Body of pancreas (tissue), 4 donors: ENCODE measurements around the gene CZIB. TPM values are rescaled to one million over a fixed set of nuclear protein-coding genes. Genes with fewer than 3 reads are reported as not detected.
A peak's percentile ranks its signal among the peaks of the same experiment; 100 is the strongest.

Source experiments
- ATAC-seq: fragments of 150-250 bp; one replicate; pipeline ENCODE4 v1.9.1; 2016
- DNase-seq, 4 donors: peaks; one replicate each; pipeline ENCODE4 v3.0.0-alpha.2; 2019
- H3K27ac ChIP-seq, 4 donors: fragments of 200-600 bp; sonication (generic); 1 replicate in 3 of 4; 2 replicates in 1 of 4; pipeline versions ENCODE4 v1.5.1 to v1.6.1; 2016 to 2019; ENCODE audit warnings: mild to moderate bottlenecking in 1 of 4, mixed read lengths in 1 of 4, moderate library complexity in 1 of 4
- H3K27me3 ChIP-seq, 2 donors: fragments of 200-600 bp; sonication (generic); one replicate each; pipeline ENCODE4 v1.6.0; 2016; ENCODE audit warnings: mild to moderate bottlenecking in 1 of 2
- H3K36me3 ChIP-seq, 2 donors: fragments of 200-600 bp; sonication (generic); replicated peaks in 1 of 2; 2 replicates each; pipeline ENCODE4 v1.5.1; 2016; ENCODE audit warnings: low read depth in 2 of 2; ENCODE audit not compliant: insufficient read depth in 1 of 2
- H3K4me1 ChIP-seq: fragments of 200-600 bp; sonication (generic); one replicate; pipeline ENCODE4 v1.6.0; 2016
- H3K4me3 ChIP-seq, 2 donors: fragments of 200-600 bp; sonication (generic); 1 replicate in 1 of 2; 2 replicates in 1 of 2; pipeline ENCODE4 v1.5.1; 2016 to 2019
- H3K9me3 ChIP-seq, 3 donors: fragments of 200-600 bp; sonication (generic); 1 replicate in 2 of 3; 2 replicates in 1 of 3; pipeline ENCODE4 v1.5.1; 2016
- CTCF ChIP-seq, 7 experiments: fragments of 450-650 bp in 4 of 7; fragments of 200-600 bp in 3 of 7; sonication (generic) in 3 of 7; IDR thresholded peaks; one replicate each; pipeline ENCODE4 v1.5.1; 2016 to 2019; ENCODE audit warnings: antibody characterized with exemption in 7 of 7
- POLR2A ChIP-seq, 3 donors: fragments of 450-650 bp; IDR thresholded peaks; one replicate each; pipeline ENCODE4 v1.6.1; 2016; ENCODE audit warnings: antibody characterized with exemption in 3 of 3, mild to moderate bottlenecking in 2 of 3
- WGBS, 2 donors: methylation state at CpG; one replicate each; pipeline ENCODE4 v1.1.5; 2017; 5-methylcytosine and 5-hydroxymethylcytosine counted together
- intact Hi-C: fragments of 100-400 bp; cut with DNase I; formaldehyde crosslinking; loops from one replicate; pipeline ENCODE4 v1.15.1; 2023
- total RNA-seq, 2 donors: library from RNA; depleted of rRNA; stranded (reverse); fragments of >200 nt; gene quantifications; one replicate each; pipeline ENCODE4 v1.1.0, GENCODE V29; 2016

Gene CZIB
- total RNA-seq, 2 donors from 2014 or later = 14.5 to 18.9 TPM

DNA sequence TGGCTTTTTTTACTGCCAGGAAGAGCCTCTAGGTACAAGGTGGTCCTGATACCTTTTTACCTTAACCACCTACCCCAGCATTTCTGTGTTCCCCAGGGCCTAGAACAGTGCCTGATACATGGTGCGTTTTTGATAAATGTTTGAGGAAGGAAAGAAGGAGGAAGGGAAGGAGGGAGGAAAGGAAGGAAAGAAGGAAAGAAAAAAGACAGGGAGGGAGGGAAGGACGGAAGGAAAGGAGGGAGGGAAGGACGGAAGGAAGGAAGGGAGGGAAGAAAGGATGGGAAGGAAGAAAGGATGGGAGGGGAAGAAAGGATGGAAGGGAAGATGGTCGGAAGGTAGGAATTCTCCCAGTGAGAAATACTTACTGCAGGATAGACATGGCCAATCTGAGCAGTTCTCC lies 29.9 kb upstream of the CZIB start:
- peaks cover 13% of the 10 kb centered on the region for H3K4me1 ChIP-seq
- DNase-seq = no peak
- intact Hi-C loops = no loop called here
- H3K36me3 ChIP-seq = no peaks in the 10 kb centered on the region
- H3K27me3 ChIP-seq = no peaks in the 10 kb centered on the region
- no peak for ATAC-seq
- H3K4me3 ChIP-seq = no peak overlapping the region
- no peak for TF ChIP-seq CTCF (IDR thresholded peaks at IDR 0.05)
- TF ChIP-seq POLR2A (IDR thresholded peaks at IDR 0.05) = no peak
- H3K9me3 ChIP-seq = no peaks in the 10 kb centered on the region
- WGBS, 2 donors = 83 to 91% methylated on average over 4 of the region's 4 CpGs
- H3K27ac ChIP-seq = peak overlapping the region in 3 of 4 donors; percentile 24 to 53 (median 41)

- H3K36me3 ChIP-seq = no peaks in the 10 kb centered on the region
- no peaks in the 10 kb centered on the region for H3K27me3 ChIP-seq
- H3K4me1 ChIP-seq = peaks cover 13% of the 10 kb centered on the region
- DNase-seq = peak in 2 of 4 donors; percentile 25 to 42
- ATAC-seq = peak; percentile 91
- H3K9me3 ChIP-seq = no peaks in the 10 kb centered on the region
- intact Hi-C loops = no loop called here
- WGBS, 2 donors = 12 to 16% methylated on average over 3 of the region's 3 CpGs
- peak overlapping the region in 3 of 4 donors; percentile 24 to 53 (median 41) for H3K27ac ChIP-seq
- no peak for TF ChIP-seq CTCF (IDR thresholded peaks at IDR 0.05)
- no peak overlapping the region for H3K4me3 ChIP-seq
These were observed 29.3 kb upstream of the CZIB start for GRCh38 chr1:53249706-53250105.

DNA sequence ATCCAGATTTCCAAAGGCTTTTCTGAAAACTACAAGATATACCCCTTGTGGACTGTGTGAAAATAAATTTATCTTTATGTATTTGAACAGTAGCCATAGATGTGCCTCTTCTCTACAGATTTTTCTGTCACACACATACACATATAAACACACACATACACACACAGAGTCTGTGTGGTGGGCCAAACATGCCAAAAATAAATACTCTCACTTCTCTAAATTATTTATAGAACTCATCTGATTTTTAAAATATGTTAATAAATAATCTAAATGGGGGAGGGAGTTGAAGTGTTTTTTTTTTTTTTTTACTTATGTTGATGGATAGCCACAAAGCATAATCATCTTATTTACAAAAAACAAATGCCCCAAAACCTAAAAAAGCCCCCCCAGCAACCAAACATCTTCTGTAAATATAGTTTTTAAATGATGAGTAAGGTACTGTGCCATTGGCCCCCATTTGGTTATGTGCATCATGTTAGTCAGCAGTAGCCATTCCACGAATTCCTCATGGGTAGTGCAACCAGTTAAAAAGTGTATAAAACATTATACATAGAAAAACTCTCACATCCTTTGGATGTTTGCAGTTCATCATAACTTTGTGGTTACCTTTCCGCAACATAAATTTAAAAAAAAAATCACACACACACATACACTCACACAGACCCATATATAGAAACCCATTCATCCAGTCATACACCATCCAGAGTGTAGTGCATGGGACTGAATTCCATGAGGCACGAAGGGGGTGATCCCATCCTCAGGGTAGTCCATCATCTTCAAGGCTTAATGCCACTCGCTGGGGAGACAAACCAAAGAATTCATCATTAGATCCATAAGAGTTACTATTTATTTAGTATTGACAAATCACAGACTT lies 26.1 kb upstream of the CZIB start:
- TF ChIP-seq CTCF (IDR thresholded peaks at IDR 0.05) (no peak), POLR2A (IDR thresholded peaks at IDR 0.05) (no peak)
- WGBS, 2 donors = 75 to 80% methylated on average over 4 of the region's 4 CpGs
- ATAC-seq = no peak
- H3K9me3 ChIP-seq = no peaks in the 10 kb centered on the region
- no peaks in the 10 kb centered on the region for H3K36me3 ChIP-seq
- DNase-seq = no peak
- no peak overlapping the region for H3K4me3 ChIP-seq
- intact Hi-C loops = no loop called here
- no peak overlapping the region for H3K27ac ChIP-seq
- peaks cover 13% of the 10 kb centered on the region for H3K4me1 ChIP-seq
- H3K27me3 ChIP-seq = no peaks in the 10 kb centered on the region

- ATAC-seq (no peak), DNase-seq (no peak)
- no peak overlapping the region for H3K4me3 ChIP-seq
- no peaks in the 10 kb centered on the region for H3K27me3 ChIP-seq
- WGBS, 2 donors = 50 to 64% methylated on average over 4 of the region's 4 CpGs
- peaks cover 6% of the 10 kb centered on the region for H3K4me1 ChIP-seq
- no peak overlapping the region for H3K27ac ChIP-seq
- TF ChIP-seq POLR2A (IDR thresholded peaks at IDR 0.05) (no peak), CTCF (IDR thresholded peaks at IDR 0.05) (no peak)
- H3K36me3 ChIP-seq = no peaks in the 10 kb centered on the region
- no peaks in the 10 kb centered on the region for H3K9me3 ChIP-seq
- intact Hi-C loops = no loop called here
These were observed 23.7 kb upstream of the CZIB start for GRCh38 chr1:53244141-53244540.

DNA sequence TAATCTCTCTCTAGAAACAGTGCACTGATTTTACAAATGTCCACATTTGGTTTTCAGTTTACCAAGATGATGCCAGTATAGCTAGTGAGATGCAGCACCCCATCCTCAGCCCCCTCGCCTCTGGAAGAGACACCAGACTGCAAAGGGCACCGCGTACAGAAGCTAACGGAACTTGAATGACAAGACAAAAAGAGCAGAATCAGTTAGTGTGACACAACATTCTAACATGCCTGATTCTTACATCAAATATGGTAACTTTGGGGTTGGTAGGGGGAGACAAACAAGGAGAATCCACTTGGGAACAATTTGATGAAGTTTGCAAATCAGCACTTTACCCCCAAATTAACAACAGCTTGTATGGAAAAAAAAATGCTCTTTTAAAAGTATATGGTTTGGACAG lies 21.9 kb upstream of the CZIB start:
- Histone ChIP-seq H3K27ac (no peak overlapping the region), H3K9me3 (no peaks in the 10 kb centered on the region), H3K36me3 (no peaks in the 10 kb centered on the region), H3K27me3 (no peaks in the 10 kb centered on the region), H3K4me1 (peaks cover 8% of the 10 kb centered on the region), H3K4me3 (no peak overlapping the region)
- no peak for ATAC-seq
- no peak for DNase-seq
- no peak for TF ChIP-seq CTCF (IDR thresholded peaks at IDR 0.05)
- TF ChIP-seq POLR2A (IDR thresholded peaks at IDR 0.05) = no peak
- 67 to 84% methylated on average over 4 of the region's 4 CpGs for WGBS, 2 donors
- intact Hi-C loops = no loop called here
